ENCODE results near the gene ESPN.

DNA sequence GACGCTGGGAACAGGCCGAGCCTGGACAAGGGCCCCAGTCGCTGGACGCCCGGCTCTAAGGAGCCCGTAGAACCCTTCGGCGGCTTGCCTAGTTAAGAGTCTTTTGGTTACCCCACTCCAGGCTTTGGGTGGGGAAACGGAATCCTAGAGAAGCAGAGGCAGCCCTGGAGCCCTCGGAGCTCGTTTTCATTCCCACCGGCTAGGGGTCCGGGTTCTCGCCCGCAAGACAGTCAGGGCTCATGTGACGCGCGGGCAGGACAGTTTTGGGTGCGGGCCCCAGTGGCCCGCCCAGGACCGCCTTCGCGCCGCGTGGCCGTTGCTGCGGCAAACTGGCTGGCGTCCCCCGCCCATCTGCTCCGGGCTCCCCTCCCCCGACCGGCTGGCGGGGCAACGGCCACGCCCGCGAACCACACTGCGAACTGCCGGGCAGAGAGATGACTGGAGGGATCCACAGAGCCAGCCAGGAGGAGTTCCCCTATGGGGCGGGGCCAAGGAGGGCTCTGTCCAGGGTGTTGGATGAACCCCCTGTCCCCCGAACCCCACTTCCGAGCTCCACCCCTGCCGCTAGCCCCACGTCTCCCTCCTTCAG, 4.0 kb upstream of the ESPN start:
- TF ChIP-seq, protein P1, sequence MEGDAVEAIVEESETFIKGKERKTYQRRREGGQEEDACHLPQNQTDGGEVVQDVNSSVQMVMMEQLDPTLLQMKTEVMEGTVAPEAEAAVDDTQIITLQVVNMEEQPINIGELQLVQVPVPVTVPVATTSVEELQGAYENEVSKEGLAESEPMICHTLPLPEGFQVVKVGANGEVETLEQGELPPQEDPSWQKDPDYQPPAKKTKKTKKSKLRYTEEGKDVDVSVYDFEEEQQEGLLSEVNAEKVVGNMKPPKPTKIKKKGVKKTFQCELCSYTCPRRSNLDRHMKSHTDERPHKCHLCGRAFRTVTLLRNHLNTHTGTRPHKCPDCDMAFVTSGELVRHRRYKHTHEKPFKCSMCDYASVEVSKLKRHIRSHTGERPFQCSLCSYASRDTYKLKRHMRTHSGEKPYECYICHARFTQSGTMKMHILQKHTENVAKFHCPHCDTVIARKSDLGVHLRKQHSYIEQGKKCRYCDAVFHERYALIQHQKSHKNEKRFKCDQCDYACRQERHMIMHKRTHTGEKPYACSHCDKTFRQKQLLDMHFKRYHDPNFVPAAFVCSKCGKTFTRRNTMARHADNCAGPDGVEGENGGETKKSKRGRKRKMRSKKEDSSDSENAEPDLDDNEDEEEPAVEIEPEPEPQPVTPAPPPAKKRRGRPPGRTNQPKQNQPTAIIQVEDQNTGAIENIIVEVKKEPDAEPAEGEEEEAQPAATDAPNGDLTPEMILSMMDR (IDR thresholded peaks at IDR 0.05) = no peak
- TF ChIP-seq ZFX (IDR thresholded peaks at IDR 0.05; ENCODE audit: borderline replicate concordance) = no peak

All from 22Rv1 (cell line).